DND-41 (cell line): ENCODE results near the gene RDH5.

Experiments used
- EZH2 ChIP-seq: IDR thresholded peaks from 3 replicates; pipeline ENCODE4 v1.6.1; 2012; ENCODE audit warnings: borderline replicate concordance, low read depth, mild to moderate bottlenecking, moderate library complexity, low read length, inconsistent platforms; ENCODE audit not compliant: severe bottlenecking
- TF ChIP-seq, protein P1 (sequence below): IDR thresholded peaks from 2 replicates; pipeline ENCODE4 v1.5.1; 2012; ENCODE audit warnings: borderline replicate concordance, low read length, moderate library complexity, mild to moderate bottlenecking; ENCODE audit not compliant: poor library complexity, severe bottlenecking; ENCODE audit errors: extremely low read depth

DNA sequence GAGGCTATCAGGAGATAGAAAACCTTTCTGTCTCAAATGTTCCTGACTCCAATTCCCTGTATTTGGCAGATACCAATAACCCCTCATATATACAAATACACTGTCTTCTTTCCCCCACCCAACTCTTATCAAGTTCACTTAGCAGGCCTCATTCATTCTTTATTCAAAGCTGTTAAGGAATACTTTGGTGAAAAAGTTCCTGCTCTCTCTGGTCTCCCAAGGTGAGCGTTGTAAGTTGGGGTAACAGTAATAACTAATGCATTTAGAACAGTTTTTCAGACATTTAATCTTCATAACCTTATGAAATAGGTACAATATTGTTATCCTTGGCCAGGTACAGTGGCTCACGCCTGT is 18.8 kb downstream of the RDH5 start:
- TF ChIP-seq, protein P1, sequence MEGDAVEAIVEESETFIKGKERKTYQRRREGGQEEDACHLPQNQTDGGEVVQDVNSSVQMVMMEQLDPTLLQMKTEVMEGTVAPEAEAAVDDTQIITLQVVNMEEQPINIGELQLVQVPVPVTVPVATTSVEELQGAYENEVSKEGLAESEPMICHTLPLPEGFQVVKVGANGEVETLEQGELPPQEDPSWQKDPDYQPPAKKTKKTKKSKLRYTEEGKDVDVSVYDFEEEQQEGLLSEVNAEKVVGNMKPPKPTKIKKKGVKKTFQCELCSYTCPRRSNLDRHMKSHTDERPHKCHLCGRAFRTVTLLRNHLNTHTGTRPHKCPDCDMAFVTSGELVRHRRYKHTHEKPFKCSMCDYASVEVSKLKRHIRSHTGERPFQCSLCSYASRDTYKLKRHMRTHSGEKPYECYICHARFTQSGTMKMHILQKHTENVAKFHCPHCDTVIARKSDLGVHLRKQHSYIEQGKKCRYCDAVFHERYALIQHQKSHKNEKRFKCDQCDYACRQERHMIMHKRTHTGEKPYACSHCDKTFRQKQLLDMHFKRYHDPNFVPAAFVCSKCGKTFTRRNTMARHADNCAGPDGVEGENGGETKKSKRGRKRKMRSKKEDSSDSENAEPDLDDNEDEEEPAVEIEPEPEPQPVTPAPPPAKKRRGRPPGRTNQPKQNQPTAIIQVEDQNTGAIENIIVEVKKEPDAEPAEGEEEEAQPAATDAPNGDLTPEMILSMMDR: no peak
- TF ChIP-seq EZH2: no peak
